DND-41 (cell line): ENCODE data around the gene CSRP1.

Source experiments
- ATAC-seq: fragments of 200-7000 bp; cut with Tn5 transposase; 3 replicates; pipeline ENCODE4 v1.9.1; 2021; ENCODE audit warnings: low read depth; ENCODE audit not compliant: insufficient read depth
- DNase-seq: peaks from one replicate; pipeline ENCODE4 v3.0.0-alpha.2; 2020
- H2AFZ ChIP-seq: 2 replicates; pipeline ENCODE4 v1.6.0; 2012; ENCODE audit warnings: low read depth, low read length
- H3K27ac ChIP-seq: 2 replicates; pipeline ENCODE4 v1.5.1; 2012; ENCODE audit warnings: low read length, inconsistent platforms
- H3K27me3 ChIP-seq: fragments of 200-600 bp; sonication (generic); 2 replicates; pipeline ENCODE4 v1.6.0; 2012; ENCODE audit warnings: low read length, mild to moderate bottlenecking, inconsistent platforms; ENCODE audit not compliant: insufficient read depth, poor library complexity
- H3K36me3 ChIP-seq: 2 replicates; pipeline ENCODE4 v1.5.1; 2012; ENCODE audit warnings: low read length, inconsistent platforms; ENCODE audit not compliant: insufficient read depth
- H3K4me1 ChIP-seq: 2 replicates; pipeline ENCODE4 v1.5.1; 2012; ENCODE audit warnings: mild to moderate bottlenecking, low read length; ENCODE audit not compliant: insufficient read depth
- H3K4me2 ChIP-seq: 2 replicates; pipeline ENCODE4 v1.6.0; 2012; ENCODE audit warnings: mild to moderate bottlenecking, moderate library complexity, low read length, inconsistent platforms; ENCODE audit not compliant: insufficient read depth
- H3K4me3 ChIP-seq, 2 experiments: fragments of 200-600 bp in 1 of 2; shearing (Covaris generic) in 1 of 2; 2 replicates each; pipeline ENCODE4 v1.5.1; 2012 to 2016; ENCODE audit warnings: inconsistent platforms in 2 of 2, low read length in 2 of 2, mild to moderate bottlenecking in 2 of 2, low read depth in 1 of 2, moderate library complexity in 1 of 2
- H3K79me2 ChIP-seq: 2 replicates; pipeline ENCODE4 v1.6.0; 2012; ENCODE audit warnings: low read length, inconsistent platforms; ENCODE audit not compliant: insufficient read depth
- H3K9ac ChIP-seq: 2 replicates; pipeline ENCODE4 v1.6.0; 2012; ENCODE audit warnings: low read depth, mild to moderate bottlenecking, inconsistent platforms, low read length, moderate library complexity
- H3K9me3 ChIP-seq: 2 replicates; pipeline ENCODE4 v1.5.1; 2012; ENCODE audit warnings: low read length, moderate library complexity, mild to moderate bottlenecking, inconsistent platforms; ENCODE audit not compliant: insufficient read depth, severe bottlenecking
- H4K20me1 ChIP-seq: 2 replicates; pipeline ENCODE4 v1.6.0; 2012; ENCODE audit warnings: low read length; ENCODE audit not compliant: insufficient read depth
- CTCF ChIP-seq: IDR thresholded peaks from 2 replicates; pipeline ENCODE4 v1.5.1; 2012; ENCODE audit warnings: borderline replicate concordance, low read length, moderate library complexity, mild to moderate bottlenecking; ENCODE audit not compliant: poor library complexity, severe bottlenecking; ENCODE audit errors: extremely low read depth
- EZH2 ChIP-seq: IDR thresholded peaks from 3 replicates; pipeline ENCODE4 v1.6.1; 2012; ENCODE audit warnings: borderline replicate concordance, low read depth, mild to moderate bottlenecking, moderate library complexity, low read length, inconsistent platforms; ENCODE audit not compliant: severe bottlenecking

CSRP1 gene

GRCh38 chr1:201504799-201505502, 2.0 kb downstream of the CSRP1 start:
- Histone ChIP-seq H3K4me2 (peak overlapping the region; percentile 75; the same call in 1 of the 2 replicates), H2AFZ (no peak overlapping the region), H3K27ac (no peak overlapping the region), H3K9ac (peak overlapping the region; percentile 84; the same call in 1 of the 2 replicates), H3K36me3 (peaks cover 6% of the 10 kb centered on the region; the same call in 1 of the 2 replicates), H3K79me2 (peaks cover 58% of the 10 kb centered on the region), H4K20me1 (peaks cover 14% of the 10 kb centered on the region), H3K27me3 (no peaks in the 10 kb centered on the region), H3K4me3 (peak overlapping the region in 1 of 2 experiments; percentile 66; a peak in 1 of 4 replicates), H3K9me3 (no peaks in the 10 kb centered on the region), H3K4me1 (peaks cover 33% of the 10 kb centered on the region)
- ATAC-seq (no peak), DNase-seq (no peak)
- no peak for TF ChIP-seq CTCF
- no peak for TF ChIP-seq EZH2

- Histone ChIP-seq H3K27ac (no peak overlapping the region), H3K9me3 (no peaks in the 10 kb centered on the region), H3K4me2 (no peak overlapping the region), H3K9ac (no peak overlapping the region), H3K79me2 (peaks cover 63% of the 10 kb centered on the region), H3K27me3 (no peaks in the 10 kb centered on the region), H2AFZ (no peak overlapping the region), H4K20me1 (peaks cover 17% of the 10 kb centered on the region), H3K36me3 (peaks cover 8% of the 10 kb centered on the region; the same call in 1 of the 2 replicates), H3K4me1 (peaks cover 33% of the 10 kb centered on the region), H3K4me3 (no peak overlapping the region)
- ATAC-seq = no peak
- TF ChIP-seq EZH2 (no peak), CTCF (no peak)
- DNase-seq = no peak
Observed at GRCh38 chr1:201504179-201504631, 2.7 kb downstream of the CSRP1 start.

- ATAC-seq (no peak), DNase-seq (no peak)
- no peak overlapping the region for H2AFZ ChIP-seq
- H3K9me3 ChIP-seq = no peaks in the 10 kb centered on the region
- no peak for TF ChIP-seq CTCF
- TF ChIP-seq EZH2 = no peak
- H3K9ac ChIP-seq = no peak overlapping the region
- peaks cover 69% of the 10 kb centered on the region for H3K79me2 ChIP-seq
- no peaks in the 10 kb centered on the region for H3K27me3 ChIP-seq
- peaks cover 33% of the 10 kb centered on the region for H3K4me1 ChIP-seq
- H4K20me1 ChIP-seq = peaks cover 23% of the 10 kb centered on the region
- H3K36me3 ChIP-seq = peaks cover 8% of the 10 kb centered on the region; the same call in 1 of the 2 replicates
- no peak overlapping the region for H3K4me3 ChIP-seq
- H3K27ac ChIP-seq = no peak overlapping the region
- no peak overlapping the region for H3K4me2 ChIP-seq
Observed at GRCh38 chr1:201503397-201504176, 3.3 kb downstream of the CSRP1 start.
